Measurements from ENCODE around the gene MARK3.
"Not testable (repeated sequence)": the region's sequence is repeated elsewhere in the genome, so short reads cannot be mapped to it uniquely, and the experiment has no call there.

The MARK3 gene

GRCh38 chr14:103521951-103522563, 136.8 kb downstream of the MARK3 start:
- in situ Hi-C loops (cut with HindIII; ENCODE audit: low sequenced_read_pairs): no loop called here
- DNase-seq (ENCODE audit: low read depth, low spot score): no peak
- TF ChIP-seq CTCF (IDR thresholded peaks at IDR 0.05; ENCODE audit: low read depth, low read length): no peak
- H3K4me3 ChIP-seq (ENCODE audit: low read depth, low read length): peak overlapping the region; percentile 21

DNA sequence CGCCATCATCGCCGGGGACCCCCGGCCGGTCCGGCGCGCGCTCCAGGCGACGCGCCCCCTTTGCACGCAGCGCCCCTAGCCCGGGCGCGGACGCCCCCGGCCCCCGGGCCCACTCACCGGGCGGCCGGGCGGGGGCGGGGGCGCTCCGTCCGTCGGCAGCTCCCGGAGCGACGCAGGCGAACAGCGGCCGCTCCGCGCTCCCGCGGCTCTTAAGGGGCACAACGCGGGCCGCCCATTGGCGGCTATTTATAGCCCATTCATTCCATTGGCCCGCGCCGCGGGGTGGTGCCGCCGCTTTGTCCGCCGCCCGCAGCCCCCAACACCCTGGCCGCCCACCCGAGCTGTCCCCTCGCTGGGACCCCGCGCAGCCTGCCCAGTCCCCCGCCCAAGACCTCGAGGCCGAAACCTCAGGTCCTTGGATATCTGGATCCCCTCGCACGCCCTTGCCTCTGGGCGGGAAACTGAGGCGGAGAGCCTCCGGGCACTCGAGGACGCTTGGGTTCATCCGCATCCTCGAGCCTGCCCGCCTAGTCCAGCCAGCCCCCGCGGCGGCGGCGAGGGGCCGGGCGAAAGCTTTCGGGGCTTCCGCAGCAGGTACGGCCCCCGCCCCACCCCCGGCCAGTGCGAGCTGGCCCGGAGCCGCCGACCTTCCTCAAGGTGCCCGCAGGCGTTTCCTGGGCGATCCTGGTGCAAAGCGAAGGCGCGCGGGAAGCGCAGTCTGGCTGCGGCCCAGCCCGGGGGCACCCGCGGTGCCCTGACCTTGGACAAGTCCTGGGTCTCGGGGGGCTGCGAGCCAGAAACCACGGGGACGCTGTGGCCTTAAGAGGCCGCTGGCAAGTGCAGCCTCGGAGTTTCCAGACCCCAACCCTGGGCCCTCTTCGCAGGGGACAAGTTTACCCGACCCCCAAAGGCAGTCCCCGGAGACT, 137.7 kb downstream of the MARK3 start, which contains the start of gene CKB:
Gene CKB (minus strand): TSS at position 182 of the 926 bp plus-strand sequence. CDS start 337 bp downstream, outside the sequence.
- no peak for DNase-seq (ENCODE audit: low read depth, low spot score)
- no peak for TF ChIP-seq CTCF (IDR thresholded peaks at IDR 0.05; ENCODE audit: low read depth, low read length)
- peak within 1 kb of the TSS; percentile 21 for H3K4me3 ChIP-seq (ENCODE audit: low read depth, low read length)
- in situ Hi-C loops (cut with HindIII; ENCODE audit: low sequenced_read_pairs): no loop called here

DNA sequence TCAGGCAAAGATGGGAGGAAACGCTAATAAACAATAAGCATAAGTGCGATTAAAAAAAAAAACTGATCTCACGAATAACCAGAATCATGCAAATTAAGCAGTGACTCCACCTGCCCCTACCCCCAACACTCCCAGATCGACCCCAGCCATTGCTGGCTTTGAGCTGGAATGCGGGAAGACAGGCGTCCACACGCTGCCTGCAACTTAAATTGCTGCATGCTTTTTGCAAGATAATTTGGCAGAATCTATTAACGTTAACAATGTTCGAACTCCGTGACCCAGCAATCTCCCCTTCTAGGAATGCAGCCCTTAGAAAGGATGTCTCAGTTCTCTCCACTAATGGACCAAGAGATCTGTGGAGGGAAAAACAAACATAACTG, 138.3 kb downstream of the MARK3 start:
- no peak overlapping the region for H3K4me3 ChIP-seq (ENCODE audit: low read depth, low read length)
- in situ Hi-C loops (cut with HindIII; ENCODE audit: low sequenced_read_pairs): no loop called here
- no peak for TF ChIP-seq CTCF (IDR thresholded peaks at IDR 0.05; ENCODE audit: low read depth, low read length)
- no peak for DNase-seq (ENCODE audit: low read depth, low spot score)

DNA sequence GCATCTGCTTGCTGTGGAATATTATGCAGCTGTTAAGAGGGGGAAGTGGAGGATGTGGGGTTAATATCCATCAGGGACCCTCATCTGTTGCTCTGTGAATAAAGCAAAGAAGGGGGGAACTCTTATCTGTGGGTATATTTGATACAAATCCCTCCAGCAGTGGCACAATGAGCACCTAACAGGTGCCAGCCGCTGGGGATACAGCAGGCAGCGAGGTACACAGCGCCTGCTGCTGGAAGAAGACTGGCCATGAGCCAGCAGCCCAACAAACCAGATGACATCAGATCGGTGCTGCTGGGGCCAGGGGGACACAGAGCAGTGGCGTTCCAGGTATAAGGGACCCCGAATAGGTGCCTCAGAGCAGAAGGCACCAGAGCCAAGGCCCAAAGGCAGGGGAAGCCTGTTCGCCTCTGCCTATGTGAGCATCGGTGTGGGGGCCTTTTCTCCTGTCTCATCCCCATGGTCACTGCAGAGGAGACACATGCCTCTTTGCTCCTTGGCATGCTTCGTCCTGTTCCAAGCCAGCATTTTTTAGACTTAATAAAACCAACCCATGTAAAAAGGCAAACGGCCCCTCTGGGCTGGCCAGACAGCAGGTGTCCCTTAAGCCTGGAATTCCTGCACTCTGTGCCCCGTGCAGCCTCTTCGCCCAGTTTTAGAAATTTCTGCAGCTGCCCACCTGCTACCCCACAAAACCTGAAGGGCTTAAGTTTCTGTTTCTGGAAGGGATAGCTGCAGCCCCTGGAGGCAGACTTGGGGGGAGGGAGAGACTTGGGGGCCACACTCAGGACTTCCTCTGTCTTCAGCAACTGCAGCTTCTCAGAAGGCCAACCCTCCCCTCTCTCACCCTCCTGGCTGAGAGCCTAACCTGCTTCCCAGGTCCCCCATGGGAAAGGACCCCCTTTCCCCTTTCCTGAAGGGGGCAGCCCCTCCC, 139.1 kb downstream of the MARK3 start:
- in situ Hi-C loops (cut with HindIII; ENCODE audit: low sequenced_read_pairs): no loop called here
- TF ChIP-seq CTCF (IDR thresholded peaks at IDR 0.05; ENCODE audit: low read depth, low read length): no peak

GRCh38 chr14:103525430-103526246, 140.4 kb downstream of the MARK3 start:
- DNase-seq (ENCODE audit: low read depth, low spot score); H3K4me3 ChIP-seq (ENCODE audit: low read depth, low read length); in situ Hi-C loops (cut with HindIII; ENCODE audit: low sequenced_read_pairs): not testable (repeated sequence)

More for the DNA sequence above, 139.1 kb downstream of the MARK3 start:
- no peak for DNase-seq (ENCODE audit: low read depth, low spot score)
- H3K4me3 ChIP-seq (ENCODE audit: low read depth, low read length): no peak overlapping the region

DNA sequence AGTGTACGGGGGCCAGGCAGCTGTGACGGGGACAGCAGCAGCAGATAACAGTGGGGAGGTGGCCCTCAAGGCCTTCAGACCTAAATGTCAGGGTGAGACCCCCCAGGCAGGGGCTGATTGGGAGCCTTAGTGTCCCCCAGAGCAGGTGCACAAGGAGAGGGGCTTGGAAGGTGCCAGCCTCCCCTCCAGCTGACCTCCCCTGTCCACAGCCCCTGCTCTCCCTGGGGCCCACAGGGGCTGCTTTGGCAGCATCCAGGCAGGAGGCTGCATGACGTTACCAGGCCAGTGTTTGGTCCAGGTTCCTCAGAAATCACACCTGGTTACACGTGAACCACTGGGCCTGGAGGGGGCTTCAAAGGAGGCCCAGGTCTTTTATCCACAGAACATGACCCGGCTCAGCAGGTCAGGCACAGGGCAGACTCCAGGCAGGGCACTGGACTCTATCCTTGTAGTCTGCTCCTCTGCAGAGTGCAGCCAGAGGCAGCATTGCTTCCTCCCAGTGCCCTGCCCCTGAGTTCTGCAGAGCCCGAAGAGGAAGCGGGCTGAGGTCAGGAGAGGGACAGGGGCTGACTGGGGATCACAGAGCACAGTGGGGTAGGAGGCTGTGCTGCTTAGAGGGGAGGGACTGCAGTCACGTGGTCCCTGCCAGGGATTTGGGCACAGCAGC, 141.2 kb downstream of the MARK3 start:
- no peak for TF ChIP-seq CTCF (IDR thresholded peaks at IDR 0.05; ENCODE audit: low read depth, low read length)
- no peak overlapping the region for H3K4me3 ChIP-seq (ENCODE audit: low read depth, low read length)
- in situ Hi-C loops (cut with HindIII; ENCODE audit: low sequenced_read_pairs): no loop called here
- no peak for DNase-seq (ENCODE audit: low read depth, low spot score)
